ENCODE results near the gene BTBD3. TPM values are rescaled to one million over a fixed set of nuclear protein-coding genes. Genes with fewer than 3 reads are reported as not detected.
A peak's percentile ranks its signal among the peaks of the same experiment; 100 is the strongest.

The BTBD3 gene
- 10 to 100 TPM; 64.2 to 78.1 (median 71.6) TPM for polyA plus RNA-seq (ENCODE audit: insufficient read length in 3 of 3)
- long read RNA-seq, donor 1, full-length matches to known transcripts = 16 of 22 reads
- long read RNA-seq, donor 1, partial matches to known transcripts = 6 of 22 reads
- long read RNA-seq, donor 1, other reads (novel, unspliced or antisense) = 0 of 22 reads
- long read RNA-seq, donor 2, full-length matches to known transcripts = 10 of 15 reads
- long read RNA-seq, donor 2, partial matches to known transcripts = 5 of 15 reads
- long read RNA-seq, donor 2, other reads (novel, unspliced or antisense) = 0 of 15 reads
- long read RNA-seq, donor 3, full-length matches to known transcripts = 18 of 18 reads
- long read RNA-seq, donor 3, partial matches to known transcripts = 0 of 18 reads
- long read RNA-seq, donor 3, other reads (novel, unspliced or antisense) = 0 of 18 reads
- long read RNA-seq, donor 4, full-length matches to known transcripts = 14 of 14 reads
- long read RNA-seq, donor 4, partial matches to known transcripts = 0 of 14 reads
- long read RNA-seq, donor 4, other reads (novel, unspliced or antisense) = 0 of 14 reads
- long read RNA-seq, donor 5, full-length matches to known transcripts = 39 of 60 reads
- long read RNA-seq, donor 5, partial matches to known transcripts = 21 of 60 reads
- long read RNA-seq, donor 5, other reads (novel, unspliced or antisense) = 0 of 60 reads
- long read RNA-seq, donor 6, full-length matches to known transcripts = 19 of 19 reads
- long read RNA-seq, donor 6, partial matches to known transcripts = 0 of 19 reads
- long read RNA-seq, donor 6, other reads (novel, unspliced or antisense) = 0 of 19 reads
- long read RNA-seq, donor 7, full-length matches to known transcripts = 14 of 14 reads
- long read RNA-seq, donor 7, partial matches to known transcripts = 0 of 14 reads
- long read RNA-seq, donor 7, other reads (novel, unspliced or antisense) = 0 of 14 reads
- long read RNA-seq, donor 8, full-length matches to known transcripts = 30 of 36 reads
- long read RNA-seq, donor 8, partial matches to known transcripts = 6 of 36 reads
- long read RNA-seq, donor 8, other reads (novel, unspliced or antisense) = 0 of 36 reads
- long read RNA-seq, donor 9, full-length matches to known transcripts = 5 of 5 reads
- long read RNA-seq, donor 9, partial matches to known transcripts = 0 of 5 reads
- long read RNA-seq, donor 9, other reads (novel, unspliced or antisense) = 0 of 5 reads
- long read RNA-seq, donor 10, full-length matches to known transcripts = 14 of 20 reads
- long read RNA-seq, donor 10, partial matches to known transcripts = 6 of 20 reads
- long read RNA-seq, donor 10, other reads (novel, unspliced or antisense) = 0 of 20 reads
- long read RNA-seq, donor 11, full-length matches to known transcripts = 9 of 9 reads
- long read RNA-seq, donor 11, partial matches to known transcripts = 0 of 9 reads
- long read RNA-seq, donor 11, other reads (novel, unspliced or antisense) = 0 of 9 reads
- long read RNA-seq, donor 12, full-length matches to known transcripts = 8 of 8 reads
- long read RNA-seq, donor 12, partial matches to known transcripts = 0 of 8 reads
- long read RNA-seq, donor 12, other reads (novel, unspliced or antisense) = 0 of 8 reads
- long read RNA-seq, donor 13, full-length matches to known transcripts = 34 of 43 reads
- long read RNA-seq, donor 13, partial matches to known transcripts = 9 of 43 reads
- long read RNA-seq, donor 13, other reads (novel, unspliced or antisense) = 0 of 43 reads
- long read RNA-seq, donor 14, full-length matches to known transcripts = 10 of 10 reads
- long read RNA-seq, donor 14, partial matches to known transcripts = 0 of 10 reads
- long read RNA-seq, donor 14, other reads (novel, unspliced or antisense) = 0 of 10 reads
- long read RNA-seq, donor 15, full-length matches to known transcripts = 8 of 8 reads
- long read RNA-seq, donor 15, partial matches to known transcripts = 0 of 8 reads
- long read RNA-seq, donor 15, other reads (novel, unspliced or antisense) = 0 of 8 reads
- long read RNA-seq, donor 16, full-length matches to known transcripts = 45 of 51 reads
- long read RNA-seq, donor 16, partial matches to known transcripts = 6 of 51 reads
- long read RNA-seq, donor 16, other reads (novel, unspliced or antisense) = 0 of 51 reads

- DNase-seq (ENCODE audit: extremely low read depth in 1 of 11, low read depth in 9 of 11, low spot score in 4 of 11) = peak in 1 of 11 donors; percentile 41
Measured at GRCh38 chr20:11917663-11918062, at the start of gene BTBD3. Gene BTBD3 (plus strand): TSS chr20:11917893. CDS start chr20:11918276, 383 bp downstream.

- DNase-seq (ENCODE audit: extremely low read depth in 1 of 11, low read depth in 9 of 11, low spot score in 4 of 11) = no peak
Measured at GRCh38 chr20:11869641-11870040, 48.1 kb upstream of the BTBD3 start.

- DNase-seq (ENCODE audit: extremely low read depth in 1 of 11, low read depth in 9 of 11, low spot score in 4 of 11) = no peak
Measured at GRCh38 chr20:11870411-11870810, 47.3 kb upstream of the BTBD3 start.

- DNase-seq (ENCODE audit: extremely low read depth in 1 of 11, low read depth in 9 of 11, low spot score in 4 of 11) = no peak
Measured at GRCh38 chr20:11876555-11876954, 41.1 kb upstream of the BTBD3 start.

- DNase-seq (ENCODE audit: extremely low read depth in 1 of 11, low read depth in 9 of 11, low spot score in 4 of 11) = no peak
Measured at GRCh38 chr20:11880680-11881079, 37.0 kb upstream of the BTBD3 start.

GRCh38 chr20:11881449-11881848 lies 36.2 kb upstream of the BTBD3 start:
- DNase-seq (ENCODE audit: extremely low read depth in 1 of 11, low read depth in 9 of 11, low spot score in 4 of 11) = no peak

- no peak for DNase-seq (ENCODE audit: extremely low read depth in 1 of 11, low read depth in 9 of 11, low spot score in 4 of 11)
Measured at GRCh38 chr20:11882651-11883050, 35.0 kb upstream of the BTBD3 start.

- no peak for DNase-seq (ENCODE audit: extremely low read depth in 1 of 11, low read depth in 9 of 11, low spot score in 4 of 11)
Measured at GRCh38 chr20:11888648-11889047, 29.0 kb upstream of the BTBD3 start.

- peak; percentile 83 to 92 (median 90) for DNase-seq (ENCODE audit: extremely low read depth in 1 of 11, low read depth in 9 of 11, low spot score in 4 of 11)
Measured at GRCh38 chr20:11890331-11891076, 27.2 kb upstream of the BTBD3 start.

GRCh38 chr20:11891077-11891775 lies 26.5 kb upstream of the BTBD3 start:
- peak in 7 of 11 donors; percentile 38 to 59 (median 49) for DNase-seq (ENCODE audit: extremely low read depth in 1 of 11, low read depth in 9 of 11, low spot score in 4 of 11)

GRCh38 chr20:11891776-11892545 lies 25.7 kb upstream of the BTBD3 start:
- DNase-seq (ENCODE audit: extremely low read depth in 1 of 11, low read depth in 9 of 11, low spot score in 4 of 11) = peak in 9 of 11 donors; percentile 67 to 85 (median 81)

- DNase-seq (ENCODE audit: extremely low read depth in 1 of 11, low read depth in 9 of 11, low spot score in 4 of 11) = no peak
Measured at GRCh38 chr20:11894062-11894461, 23.6 kb upstream of the BTBD3 start.

- DNase-seq (ENCODE audit: extremely low read depth in 1 of 11, low read depth in 9 of 11, low spot score in 4 of 11) = no peak
Measured at GRCh38 chr20:11895861-11896387, 21.8 kb upstream of the BTBD3 start.

- no peak for DNase-seq (ENCODE audit: extremely low read depth in 1 of 11, low read depth in 9 of 11, low spot score in 4 of 11)
Measured at GRCh38 chr20:11901127-11901526, 16.6 kb upstream of the BTBD3 start.

GRCh38 chr20:11902285-11902697 lies 15.4 kb upstream of the BTBD3 start:
- DNase-seq (ENCODE audit: extremely low read depth in 1 of 11, low read depth in 9 of 11, low spot score in 4 of 11) = no peak
